SK-N-SH (cell line): ENCODE results near the gene NFE2L3. TPM values are rescaled to one million over a fixed set of nuclear protein-coding genes. Genes with fewer than 3 reads are reported as not detected.

Experiments
- CTCF ChIA-PET: fragments of 300-600, 350-600 bp; formaldehyde crosslinking; extraction: SDS; loops from one replicate; lab custom pipeline; 2021; lab: Yijun Ruan, JAX
- POLR2A ChIA-PET: fragments of 350-600 bp; sonication (Branson Sonifier 250); formaldehyde crosslinking; extraction: SDS; loops from one replicate; lab custom pipeline; 2020; ENCODE audit warnings: antibody characterized with exemption, inconsistent platforms; lab: Yijun Ruan, JAX
- DNase-seq: peaks from one replicate; pipeline ENCODE4 v3.0.0; 2012
- H2AFZ ChIP-seq: fragments of 200-600 bp; sonication (generic); 2 replicates; pipeline ENCODE4 v1.8.1; 2016; ENCODE audit warnings: antibody characterized with exemption, mild to moderate bottlenecking, low read depth
- H3F3A ChIP-seq: fragments of 200-600 bp; sonication (generic); replicated peaks from 2 replicates; pipeline ENCODE3; 2016; ENCODE audit warnings: antibody characterized with exemption, mild to moderate bottlenecking; ENCODE audit not compliant: insufficient read depth
- H3K27ac ChIP-seq, 2 experiments: fragments of 200-500 bp in 1 of 2; fragments of 200-600 bp in 1 of 2; sonication (Bioruptor generic) in 1 of 2; sonication (generic), shearing (Covaris generic) in 1 of 2; 2 replicates each; pipeline versions ENCODE4 v1.5.1 to v1.6.1; 2014 to 2016; ENCODE audit warnings: low read depth in 2 of 2, inconsistent platforms in 1 of 2, low read length in 1 of 2, mild to moderate bottlenecking in 1 of 2, mixed read lengths in 1 of 2
- H3K27me3 ChIP-seq: fragments of 200-600 bp; sonication (generic), shearing (Covaris generic); 2 replicates; pipeline ENCODE4 v1.6.1; 2016; ENCODE audit warnings: mixed run types; ENCODE audit not compliant: insufficient read depth
- H3K36me3 ChIP-seq, 2 experiments: fragments of 200-500 bp in 1 of 2; fragments of 200-600 bp in 1 of 2; sonication (Bioruptor generic) in 1 of 2; sonication (generic) in 1 of 2; replicated peaks in 1 of 2; 2 replicates each; pipeline versions ENCODE3 to v1.5.1; 2014 to 2016; ENCODE audit warnings: low read length in 1 of 2, mild to moderate bottlenecking in 1 of 2; ENCODE audit not compliant: insufficient read depth in 2 of 2, control insufficient read depth in 1 of 2
- H3K4me1 ChIP-seq, 2 experiments: fragments of 200-500 bp in 1 of 2; fragments of 200-600 bp in 1 of 2; sonication (Bioruptor generic) in 1 of 2; sonication (generic), shearing (Covaris generic) in 1 of 2; 2 replicates each; pipeline versions ENCODE4 v1.5.1 to v1.6.1; 2014 to 2016; ENCODE audit warnings: low read depth in 1 of 2, low read length in 1 of 2, mixed run types in 1 of 2; ENCODE audit not compliant: insufficient read depth in 2 of 2, control insufficient read depth in 1 of 2
- H3K4me2 ChIP-seq: fragments of 200-600 bp; sonication (generic), shearing (Covaris generic); 2 replicates; pipeline ENCODE4 v1.6.1; 2017; ENCODE audit warnings: mixed run types
- H3K4me3 ChIP-seq, 2 experiments: fragments of 200-500 bp in 1 of 2; fragments of 200-600 bp in 1 of 2; sonication (Bioruptor generic) in 1 of 2; sonication (generic), shearing (Covaris generic) in 1 of 2; 2 replicates each; pipeline versions ENCODE4 v1.5.1 to v1.8.1; 2014 to 2016; ENCODE audit warnings: low read depth in 2 of 2, inconsistent platforms in 1 of 2, low read length in 1 of 2, mild to moderate bottlenecking in 1 of 2, mixed read lengths in 1 of 2, moderate library complexity in 1 of 2
- H3K79me2 ChIP-seq: fragments of 200-600 bp; sonication (generic); 2 replicates; pipeline ENCODE4 v1.8.1; 2017; ENCODE audit warnings: mild to moderate bottlenecking; ENCODE audit not compliant: insufficient read depth
- H3K9ac ChIP-seq: fragments of 200-600 bp; sonication (generic); 2 replicates; pipeline ENCODE4 v1.6.1; 2017; ENCODE audit warnings: mixed run types
- H3K9me2 ChIP-seq: fragments of 200-600 bp; sonication (generic); 2 replicates; pipeline ENCODE4 v1.6.1; 2017; ENCODE audit warnings: mixed run types
- H3K9me3 ChIP-seq: fragments of 200-600 bp; sonication (generic); 2 replicates; pipeline ENCODE4 v1.6.1; 2017; ENCODE audit warnings: mixed run types, mild to moderate bottlenecking, moderate library complexity
- H4K20me1 ChIP-seq: fragments of 200-600 bp; sonication (generic); 2 replicates; pipeline ENCODE4 v1.6.1; 2017; ENCODE audit warnings: mild to moderate bottlenecking, mixed run types; ENCODE audit not compliant: insufficient read depth
- ELF1 ChIP-seq: IDR thresholded peaks from 2 replicates; pipeline ENCODE4 v1.4.0; 2012
- EP300 ChIP-seq, 2 experiments: IDR thresholded peaks; 2 replicates each; pipeline versions ENCODE4 v1.4.0 to v1.6.1; 2012; ENCODE audit warnings: borderline replicate concordance in 1 of 2, low read depth in 1 of 2, low read length in 1 of 2
- FOXJ3 ChIP-seq: sonication (generic); formaldehyde crosslinking; IDR thresholded peaks from 2 replicates; pipeline ENCODE4 v1.5.1; 2020; ENCODE audit warnings: mild to moderate bottlenecking, missing genetic modification reagents
- FOXM1 ChIP-seq: IDR thresholded peaks from 2 replicates; pipeline ENCODE4 v1.4.0; 2012; ENCODE audit warnings: low read depth, mild to moderate bottlenecking
- GATA2 ChIP-seq: sonication (generic); formaldehyde crosslinking; IDR thresholded peaks from 2 replicates; pipeline ENCODE4 v1.5.0; 2020; ENCODE audit warnings: mild to moderate bottlenecking, missing genetic modification reagents
- MEF2A ChIP-seq: IDR thresholded peaks from 2 replicates; pipeline ENCODE4 v1.4.0; 2012; ENCODE audit warnings: low read depth, borderline replicate concordance
- PBX3 ChIP-seq: IDR thresholded peaks from 2 replicates; pipeline ENCODE4; 2012
- TCF12 ChIP-seq: IDR thresholded peaks from 2 replicates; pipeline ENCODE4 v1.4.0; 2012
- WGBS: methylation state at CpG from one replicate; pipeline ENCODE4 v1.1.6; 2017; ENCODE audit warnings: low lambda C conversion rate; 5-methylcytosine and 5-hydroxymethylcytosine counted together
- polyA plus RNA-seq, 3 experiments: library from polyadenylated mRNA; depleted of rRNA; stranded (reverse); fragments of >200 nt; gene quantifications; 2 replicates each; pipeline ENCODE4 v1.2.3, GENCODE V29; 2012

NFE2L3 gene
- polyA plus RNA-seq, 1 of the 3 experiments (the other 2 are of a cell fraction), result 36.1 TPM

GRCh38 chr7:26195182-26195581 is 43.2 kb downstream of the NFE2L3 start:
- DNase-seq, result no peak
- Histone ChIP-seq H3K9ac (no peak overlapping the region), H3K9me2 (no peaks in the 10 kb centered on the region), H3K36me3 (peaks cover 86 to 95% of the 10 kb centered on the region in 2 experiments), H3K4me1 (peaks cover 35 to 37% of the 10 kb centered on the region in 2 experiments), H3K27ac (no peak overlapping the region), H3K79me2 (peaks cover 99% of the 10 kb centered on the region), H4K20me1 (peaks cover 99% of the 10 kb centered on the region), H2AFZ (no peak overlapping the region), H3K4me2 (no peak overlapping the region), H3K27me3 (no peaks in the 10 kb centered on the region), H3F3A (peaks cover 88% of the 10 kb centered on the region), H3K4me3 (no peak overlapping the region), H3K9me3 (no peaks in the 10 kb centered on the region)
- TF ChIP-seq PBX3, result no peak
- no peak for TF ChIP-seq TCF12
- ChIA-PET POLR2A (interaction anchor here (0.6 kb wide), 1 partner anchor 15 kb away, joined by 5 read pairs; no protein-coding TSS in a partner anchor), CTCF (interaction anchor here (0.6 to 11.3 kb wide), 5 partner anchors 109 to 461 kb away, joined by 3 to 260 read pairs (median 4); no protein-coding TSS in a partner anchor)
- WGBS, result 84% methylated on average over 5 of the region's 5 CpGs

GRCh38 chr7:26195867-26196657 is 44.1 kb downstream of the NFE2L3 start:
- Histone ChIP-seq H3K27ac (peak overlapping the region; percentile 9 to 23; a peak in 1 of 4 replicates), H3K4me3 (peak overlapping the region; percentile 15 to 100; a peak in 3 of 4 replicates), H3K9me3 (no peaks in the 10 kb centered on the region), H3K9ac (peak overlapping the region; percentile 99; the same call in 1 of the 2 replicates), H2AFZ (no peak overlapping the region), H3K79me2 (peaks cover 94% of the 10 kb centered on the region), H3K36me3 (peaks cover 77 to 86% of the 10 kb centered on the region in 2 experiments), H4K20me1 (peaks cover 90% of the 10 kb centered on the region), H3K4me1 (peaks cover 35 to 37% of the 10 kb centered on the region in 2 experiments), H3K9me2 (no peaks in the 10 kb centered on the region), H3F3A (peaks cover 83% of the 10 kb centered on the region), H3K4me2 (peak overlapping the region; percentile 83), H3K27me3 (no peaks in the 10 kb centered on the region)
- WGBS, result 68% methylated on average over 10 of the region's 10 CpGs
- DNase-seq, result no peak
- TF ChIP-seq ELF1, result no peak
- TF ChIP-seq GATA2 (CRISPR knock-in tag), result no peak
- TF ChIP-seq MEF2A, result no peak
- no peak for TF ChIP-seq FOXM1
- no peak for TF ChIP-seq EP300 (IDR thresholded peaks at IDR 0.05; ENCODE audit: borderline replicate concordance in 1 of 2, low read depth in 1 of 2, low read length in 1 of 2)
- no peak for TF ChIP-seq FOXJ3 (CRISPR knock-in tag)
- ChIA-PET POLR2A (interaction anchor here (5.7 kb wide), 1 partner anchor 8 kb away, joined by 51 read pairs; no protein-coding TSS in a partner anchor), CTCF (interaction anchor here (1.0 to 11.3 kb wide), 7 partner anchors 8 to 181 kb away, joined by 3 to 260 read pairs (median 26); no protein-coding TSS in a partner anchor)
